ENCODE measurements around the gene RHOT1.

DNA sequence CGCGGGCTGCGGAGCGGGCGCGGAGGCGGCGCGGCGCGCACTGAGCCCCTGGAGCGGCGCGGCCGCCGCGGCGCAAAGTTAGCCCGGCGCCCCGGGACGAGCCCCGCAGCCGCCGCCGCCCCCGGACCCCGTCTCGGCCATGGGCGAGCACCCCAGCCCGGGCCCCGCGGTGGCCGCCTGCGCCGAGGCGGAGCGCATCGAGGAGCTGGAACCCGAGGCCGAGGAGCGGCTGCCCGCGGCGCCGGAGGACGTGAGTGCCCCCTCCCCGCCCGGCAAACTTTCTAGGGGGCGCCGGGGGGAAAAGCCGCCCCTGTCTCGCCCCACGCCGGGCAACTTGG, 123.7 kb downstream of the RHOT1 start:
- TF ChIP-seq, protein P1, sequence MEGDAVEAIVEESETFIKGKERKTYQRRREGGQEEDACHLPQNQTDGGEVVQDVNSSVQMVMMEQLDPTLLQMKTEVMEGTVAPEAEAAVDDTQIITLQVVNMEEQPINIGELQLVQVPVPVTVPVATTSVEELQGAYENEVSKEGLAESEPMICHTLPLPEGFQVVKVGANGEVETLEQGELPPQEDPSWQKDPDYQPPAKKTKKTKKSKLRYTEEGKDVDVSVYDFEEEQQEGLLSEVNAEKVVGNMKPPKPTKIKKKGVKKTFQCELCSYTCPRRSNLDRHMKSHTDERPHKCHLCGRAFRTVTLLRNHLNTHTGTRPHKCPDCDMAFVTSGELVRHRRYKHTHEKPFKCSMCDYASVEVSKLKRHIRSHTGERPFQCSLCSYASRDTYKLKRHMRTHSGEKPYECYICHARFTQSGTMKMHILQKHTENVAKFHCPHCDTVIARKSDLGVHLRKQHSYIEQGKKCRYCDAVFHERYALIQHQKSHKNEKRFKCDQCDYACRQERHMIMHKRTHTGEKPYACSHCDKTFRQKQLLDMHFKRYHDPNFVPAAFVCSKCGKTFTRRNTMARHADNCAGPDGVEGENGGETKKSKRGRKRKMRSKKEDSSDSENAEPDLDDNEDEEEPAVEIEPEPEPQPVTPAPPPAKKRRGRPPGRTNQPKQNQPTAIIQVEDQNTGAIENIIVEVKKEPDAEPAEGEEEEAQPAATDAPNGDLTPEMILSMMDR (IDR thresholded peaks at IDR 0.05; ENCODE audit: insufficient read depth, low read length) = no peak
- TF ChIP-seq GABPA (IDR thresholded peaks at IDR 0.05; ENCODE audit: low read depth) = no peak
